MV-4-11 (cell line): ENCODE results near the gene EMID1.
"Not testable (repeated sequence)": the region's sequence is repeated elsewhere in the genome, so short reads cannot be mapped to it uniquely, and the experiment has no call there.

Experiments used
- DNase-seq: peaks from one replicate; lab custom pipeline; 2025; lab: John Stamatoyannopoulos, UW

The EMID1 gene

GRCh38 chr22:29211466-29211865 is 5.8 kb downstream of the EMID1 start:
- DNase-seq, result no peak

- DNase-seq, result no peak
Observed at GRCh38 chr22:29212743-29213142, 7.0 kb downstream of the EMID1 start.

GRCh38 chr22:29213493-29213892 is 7.8 kb downstream of the EMID1 start:
- DNase-seq, result no peak

- DNase-seq, result no peak
Observed at GRCh38 chr22:29214232-29214631, 8.5 kb downstream of the EMID1 start.

GRCh38 chr22:29215012-29215860 is 9.5 kb downstream of the EMID1 start:
- no peak for DNase-seq

GRCh38 chr22:29216011-29216872 is 10.5 kb downstream of the EMID1 start:
- no peak for DNase-seq

- peak; percentile 57 for DNase-seq
Observed at GRCh38 chr22:29216873-29217666, 11.4 kb downstream of the EMID1 start.

GRCh38 chr22:29217827-29218757 is 12.4 kb downstream of the EMID1 start:
- DNase-seq, result no peak

GRCh38 chr22:29218758-29219408 is 13.2 kb downstream of the EMID1 start:
- DNase-seq, result no peak

GRCh38 chr22:29219409-29219782 is 13.7 kb downstream of the EMID1 start:
- not testable (repeated sequence) for DNase-seq

GRCh38 chr22:29219881-29220670 is 14.4 kb downstream of the EMID1 start:
- DNase-seq, result no peak

GRCh38 chr22:29224121-29224858 is 18.6 kb downstream of the EMID1 start:
- no peak for DNase-seq

GRCh38 chr22:29224859-29225410 is 19.2 kb downstream of the EMID1 start:
- DNase-seq, result no peak

GRCh38 chr22:29225422-29226090 is 19.9 kb downstream of the EMID1 start:
- peak; percentile 52 for DNase-seq

GRCh38 chr22:29226351-29226981 is 20.8 kb downstream of the EMID1 start:
- no peak for DNase-seq

- no peak for DNase-seq
Observed at GRCh38 chr22:29230972-29231875, 25.5 kb downstream of the EMID1 start.
